ENCODE data around the gene RET.

Gene RET

DNA sequence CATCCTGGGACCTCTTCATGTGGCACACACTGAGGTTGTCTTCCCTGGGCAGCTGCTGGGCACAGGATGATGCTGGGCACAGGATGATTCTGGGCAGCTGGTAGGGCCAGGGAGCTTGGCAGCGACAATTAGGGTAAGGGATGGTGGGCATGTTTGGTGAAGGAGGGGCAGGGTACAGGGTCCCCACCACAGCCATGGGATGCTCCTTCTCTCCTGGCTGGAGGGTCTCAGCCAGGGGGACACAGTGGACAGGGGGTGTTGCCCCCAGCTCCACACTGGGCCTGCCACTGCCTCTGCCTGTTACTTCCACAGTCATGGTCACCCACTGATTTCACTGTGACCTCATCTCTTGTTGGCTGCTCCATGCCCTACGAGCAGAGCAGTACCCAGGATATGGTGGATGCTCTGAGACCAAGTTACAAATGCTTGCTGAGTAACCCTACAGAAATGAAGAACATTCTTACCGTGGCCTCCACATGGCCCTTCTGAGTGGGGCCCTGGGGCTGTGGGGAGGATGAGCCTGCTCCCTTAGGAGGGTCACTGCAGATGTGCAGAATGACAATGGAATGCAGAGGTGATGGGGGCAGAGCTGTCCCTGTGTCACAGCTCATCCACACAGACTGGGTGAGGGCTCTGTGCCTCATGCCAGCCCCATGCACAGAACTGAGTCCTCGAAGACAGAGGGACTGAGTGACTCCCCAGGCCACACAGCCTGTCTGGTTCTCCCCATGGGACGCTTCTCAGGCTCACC, 28.4 kb upstream of the RET start:
- H3K9ac ChIP-seq (ENCODE audit: low read length) = no peak overlapping the region
- no peaks in the 10 kb centered on the region for H3K4me1 ChIP-seq (ENCODE audit: control insufficient read depth, insufficient read depth, low read length)
- H3K36me3 ChIP-seq (ENCODE audit: control insufficient read depth, insufficient read depth, low read length) = no peaks in the 10 kb centered on the region
- H3K4me3 ChIP-seq (ENCODE audit: low read length) = no peak overlapping the region
- H3K27ac ChIP-seq (ENCODE audit: low read depth, low read length) = no peak overlapping the region
- no peaks in the 10 kb centered on the region for H3K27me3 ChIP-seq (ENCODE audit: control insufficient read depth, insufficient read depth, low read length)

DNA sequence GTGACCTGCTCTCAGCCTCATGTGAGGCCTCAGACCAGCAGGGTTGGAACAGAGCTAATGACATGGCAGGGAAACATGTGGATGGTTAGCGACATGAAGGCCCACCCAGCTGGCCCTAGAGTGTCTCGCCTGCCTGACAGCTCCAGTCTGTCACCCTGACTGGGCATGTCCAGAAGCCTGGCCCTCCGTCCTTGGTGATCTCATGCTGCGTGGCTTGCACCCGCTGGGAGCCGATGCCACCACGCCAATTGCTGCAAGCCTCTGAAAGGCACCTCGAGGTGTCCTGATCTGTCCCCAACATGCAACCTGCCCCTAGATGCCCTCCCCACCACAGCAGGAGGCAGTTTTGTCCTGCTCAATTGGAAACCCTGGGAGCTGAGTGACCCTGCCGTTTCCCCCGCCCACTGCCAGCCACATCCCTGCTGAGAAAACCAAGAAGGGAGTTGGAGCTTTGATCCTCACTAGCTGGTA, 27.8 kb upstream of the RET start:
- Histone ChIP-seq H3K27me3 (ENCODE audit: control insufficient read depth, insufficient read depth, low read length) (no peaks in the 10 kb centered on the region), H3K9ac (ENCODE audit: low read length) (no peak overlapping the region), H3K36me3 (ENCODE audit: control insufficient read depth, insufficient read depth, low read length) (no peaks in the 10 kb centered on the region), H3K4me1 (ENCODE audit: control insufficient read depth, insufficient read depth, low read length) (no peaks in the 10 kb centered on the region), H3K4me3 (ENCODE audit: low read length) (no peak overlapping the region), H3K27ac (ENCODE audit: low read depth, low read length) (no peak overlapping the region)

DNA sequence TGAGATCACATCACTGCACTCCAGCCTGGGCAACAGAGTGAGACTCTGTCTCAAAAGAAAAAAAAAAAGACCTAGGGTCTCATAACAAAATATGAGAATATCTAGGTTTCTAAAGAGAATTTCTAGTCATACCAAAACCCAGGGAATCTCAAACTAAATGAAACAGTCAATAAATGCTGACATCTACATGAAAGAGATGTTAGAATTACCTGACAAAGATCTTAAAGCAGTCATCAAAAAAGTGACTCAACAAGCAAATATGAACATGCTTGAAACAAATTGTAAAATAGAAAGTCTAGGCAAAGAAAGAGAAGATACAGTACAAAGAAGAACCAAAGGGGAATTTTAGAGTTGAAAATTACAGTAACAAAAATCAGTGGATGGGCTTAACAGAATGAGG, 26.9 kb upstream of the RET start:
- Histone ChIP-seq H3K9ac (ENCODE audit: low read length) (no peak overlapping the region), H3K27ac (ENCODE audit: low read depth, low read length) (no peak overlapping the region), H3K4me1 (ENCODE audit: control insufficient read depth, insufficient read depth, low read length) (no peaks in the 10 kb centered on the region), H3K36me3 (ENCODE audit: control insufficient read depth, insufficient read depth, low read length) (no peaks in the 10 kb centered on the region), H3K27me3 (ENCODE audit: control insufficient read depth, insufficient read depth, low read length) (no peaks in the 10 kb centered on the region), H3K4me3 (ENCODE audit: low read length) (no peak overlapping the region)

DNA sequence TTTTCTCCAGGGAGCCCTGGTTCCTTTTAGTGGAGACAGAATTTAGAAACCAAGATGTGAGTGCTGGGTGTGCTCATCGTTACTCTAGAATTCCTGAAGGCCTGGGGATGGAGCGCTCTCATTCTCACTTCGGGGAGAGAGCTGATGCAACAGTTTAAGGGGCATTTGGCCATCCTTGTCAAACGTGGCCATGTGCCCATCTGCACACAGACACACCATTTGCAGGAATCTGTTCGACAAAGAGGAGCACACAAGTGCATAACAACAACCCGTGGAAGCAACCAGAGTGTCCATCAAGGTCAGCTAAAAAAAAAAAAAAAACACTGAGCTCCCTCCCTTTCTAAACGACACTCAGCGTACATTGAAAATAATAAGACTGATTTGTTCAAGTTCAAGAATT, 23.0 kb upstream of the RET start:
- Histone ChIP-seq H3K27ac (ENCODE audit: low read depth, low read length) (no peak overlapping the region), H3K4me3 (ENCODE audit: low read length) (no peak overlapping the region), H3K9ac (ENCODE audit: low read length) (no peak overlapping the region), H3K36me3 (ENCODE audit: control insufficient read depth, insufficient read depth, low read length) (no peaks in the 10 kb centered on the region), H3K27me3 (ENCODE audit: control insufficient read depth, insufficient read depth, low read length) (no peaks in the 10 kb centered on the region), H3K4me1 (ENCODE audit: control insufficient read depth, insufficient read depth, low read length) (no peaks in the 10 kb centered on the region)

DNA sequence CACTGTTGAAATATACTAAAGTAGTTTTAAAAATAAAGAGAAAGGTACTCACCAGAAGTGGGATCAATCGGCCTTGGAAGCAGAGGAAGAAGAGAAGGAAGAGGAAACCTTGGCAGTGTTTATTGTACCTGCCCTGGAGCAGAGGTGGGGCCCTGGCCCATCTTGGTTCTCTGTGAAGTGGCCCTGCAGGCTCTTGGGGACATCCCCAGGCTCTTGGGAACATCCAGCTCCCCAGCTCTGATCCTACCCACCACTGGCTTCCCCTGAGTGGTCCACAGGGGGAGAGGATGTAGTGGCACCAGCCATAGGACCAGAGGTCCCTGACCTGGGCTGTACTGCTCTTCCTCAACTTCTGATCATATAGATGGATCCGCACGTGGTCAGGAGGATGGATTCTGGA, 22.3 kb upstream of the RET start:
- no peak overlapping the region for H3K9ac ChIP-seq (ENCODE audit: low read length)
- H3K4me1 ChIP-seq (ENCODE audit: control insufficient read depth, insufficient read depth, low read length) = no peaks in the 10 kb centered on the region
- H3K27me3 ChIP-seq (ENCODE audit: control insufficient read depth, insufficient read depth, low read length) = no peaks in the 10 kb centered on the region
- no peak overlapping the region for H3K4me3 ChIP-seq (ENCODE audit: low read length)
- no peaks in the 10 kb centered on the region for H3K36me3 ChIP-seq (ENCODE audit: control insufficient read depth, insufficient read depth, low read length)
- H3K27ac ChIP-seq (ENCODE audit: low read depth, low read length) = no peak overlapping the region

DNA sequence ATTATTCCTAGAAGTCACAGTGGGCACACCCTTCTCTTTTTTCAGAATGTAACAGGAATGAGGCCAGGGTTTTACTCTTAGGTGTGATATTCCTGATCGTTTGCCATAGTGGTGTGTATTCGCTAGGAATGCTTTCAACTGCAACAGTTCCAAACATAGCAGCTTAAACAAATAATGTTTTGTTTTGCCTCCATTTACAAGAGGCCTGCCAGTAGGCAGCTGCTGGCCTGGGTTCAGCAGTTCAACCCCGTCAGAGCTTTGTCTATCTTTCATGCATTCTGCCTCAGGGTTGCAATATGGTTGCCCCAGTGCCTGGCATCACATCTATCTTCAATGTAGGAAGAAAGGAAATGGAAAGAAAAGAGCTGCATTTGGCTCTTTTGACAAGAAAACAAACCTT, 21.7 kb upstream of the RET start:
- Histone ChIP-seq H3K4me1 (ENCODE audit: control insufficient read depth, insufficient read depth, low read length) (no peaks in the 10 kb centered on the region), H3K27ac (ENCODE audit: low read depth, low read length) (no peak overlapping the region), H3K27me3 (ENCODE audit: control insufficient read depth, insufficient read depth, low read length) (no peaks in the 10 kb centered on the region), H3K36me3 (ENCODE audit: control insufficient read depth, insufficient read depth, low read length) (no peaks in the 10 kb centered on the region), H3K4me3 (ENCODE audit: low read length) (no peak overlapping the region), H3K9ac (ENCODE audit: low read length) (no peak overlapping the region)

DNA sequence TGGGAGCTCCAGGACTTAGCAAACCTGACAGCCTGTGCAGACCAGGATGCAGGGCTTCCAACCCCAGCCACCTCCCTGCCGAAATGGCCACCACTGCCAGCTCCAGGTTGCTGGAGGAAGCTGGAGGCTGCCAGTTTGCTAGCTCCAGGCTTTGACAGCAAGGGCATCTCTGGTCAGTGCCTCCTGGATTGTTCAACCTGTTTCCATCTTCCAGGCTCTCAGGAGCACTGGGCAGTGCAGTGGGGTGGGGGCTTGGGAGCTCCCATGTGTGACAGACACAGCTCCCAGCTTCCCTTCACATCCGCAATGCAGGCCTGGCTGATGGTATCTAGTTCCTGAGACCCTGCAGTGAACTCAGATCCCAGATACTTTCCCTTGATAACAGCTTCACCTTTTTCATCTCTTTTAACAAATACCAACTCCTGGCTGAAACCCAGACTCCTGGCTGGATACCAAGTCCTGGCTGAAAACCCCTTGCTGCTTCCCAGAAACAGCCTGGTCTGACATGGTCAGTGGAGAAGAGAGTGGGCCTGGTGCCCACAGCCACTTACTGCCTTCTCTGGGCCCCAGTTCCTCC, 20.8 kb upstream of the RET start:
- Histone ChIP-seq H3K4me1 (ENCODE audit: control insufficient read depth, insufficient read depth, low read length) (no peaks in the 10 kb centered on the region), H3K27ac (ENCODE audit: low read depth, low read length) (no peak overlapping the region), H3K4me3 (ENCODE audit: low read length) (no peak overlapping the region), H3K27me3 (ENCODE audit: control insufficient read depth, insufficient read depth, low read length) (no peaks in the 10 kb centered on the region), H3K36me3 (ENCODE audit: control insufficient read depth, insufficient read depth, low read length) (no peaks in the 10 kb centered on the region), H3K9ac (ENCODE audit: low read length) (no peak overlapping the region)

DNA sequence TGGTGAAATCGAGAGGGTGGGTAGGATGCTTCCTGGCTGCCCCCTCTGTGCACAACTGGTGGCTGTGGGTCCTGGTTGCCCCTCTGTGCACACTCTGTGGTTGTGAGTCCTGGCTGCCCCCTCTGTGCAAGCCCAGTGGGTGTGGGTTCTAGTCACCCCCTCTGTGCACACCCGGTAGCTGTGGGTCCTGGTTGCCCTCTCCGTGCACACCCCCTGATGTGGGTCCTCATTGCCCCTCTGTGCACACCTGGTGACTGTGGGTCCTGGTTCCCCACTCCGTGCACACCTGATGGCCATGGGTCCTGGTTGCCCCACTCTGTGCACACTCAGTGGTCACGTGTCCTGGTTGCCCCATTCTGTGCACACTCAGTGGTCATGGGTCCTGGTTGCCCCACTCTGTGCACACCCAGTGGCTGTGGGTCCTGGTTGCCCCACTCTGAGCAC, 20.3 kb upstream of the RET start:
- Histone ChIP-seq H3K9ac (ENCODE audit: low read length) (no peak overlapping the region), H3K4me3 (ENCODE audit: low read length) (no peak overlapping the region)

DNA sequence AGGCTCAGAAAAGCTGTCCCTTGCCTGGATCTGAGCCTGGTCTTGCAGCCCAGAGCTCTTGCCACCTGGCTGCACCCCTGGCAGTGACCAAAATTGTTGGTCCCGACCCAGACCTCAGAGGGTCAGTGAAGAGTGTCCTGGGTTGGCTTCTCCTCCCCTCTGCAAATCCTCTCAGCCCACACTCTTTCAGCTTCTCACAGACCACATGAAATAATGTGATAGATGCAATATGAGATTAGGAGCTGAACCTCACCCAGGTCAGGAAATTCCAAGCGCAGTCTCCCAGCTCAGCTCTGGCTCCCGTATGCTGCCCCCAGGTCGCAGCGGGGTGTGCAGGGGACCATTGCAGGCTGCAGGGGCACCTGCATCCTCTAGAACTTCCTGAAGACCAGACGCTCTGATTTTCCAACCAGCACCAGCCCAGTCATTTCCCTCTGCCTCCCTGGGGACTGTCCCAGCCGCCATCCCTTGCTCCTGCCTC, 19.6 kb upstream of the RET start:
- H3K36me3 ChIP-seq (ENCODE audit: control insufficient read depth, insufficient read depth, low read length) = no peaks in the 10 kb centered on the region
- H3K4me3 ChIP-seq (ENCODE audit: low read length) = no peak overlapping the region
- H3K27me3 ChIP-seq (ENCODE audit: control insufficient read depth, insufficient read depth, low read length) = no peaks in the 10 kb centered on the region
- H3K27ac ChIP-seq (ENCODE audit: low read depth, low read length) = no peak overlapping the region
- no peak overlapping the region for H3K9ac ChIP-seq (ENCODE audit: low read length)
- H3K4me1 ChIP-seq (ENCODE audit: control insufficient read depth, insufficient read depth, low read length) = no peaks in the 10 kb centered on the region

More for the DNA sequence above, 20.3 kb upstream of the RET start:
- H3K4me1 ChIP-seq (ENCODE audit: control insufficient read depth, insufficient read depth, low read length) = no peaks in the 10 kb centered on the region
- no peaks in the 10 kb centered on the region for H3K27me3 ChIP-seq (ENCODE audit: control insufficient read depth, insufficient read depth, low read length)
- no peak overlapping the region for H3K27ac ChIP-seq (ENCODE audit: low read depth, low read length)
- no peaks in the 10 kb centered on the region for H3K36me3 ChIP-seq (ENCODE audit: control insufficient read depth, insufficient read depth, low read length)

DNA sequence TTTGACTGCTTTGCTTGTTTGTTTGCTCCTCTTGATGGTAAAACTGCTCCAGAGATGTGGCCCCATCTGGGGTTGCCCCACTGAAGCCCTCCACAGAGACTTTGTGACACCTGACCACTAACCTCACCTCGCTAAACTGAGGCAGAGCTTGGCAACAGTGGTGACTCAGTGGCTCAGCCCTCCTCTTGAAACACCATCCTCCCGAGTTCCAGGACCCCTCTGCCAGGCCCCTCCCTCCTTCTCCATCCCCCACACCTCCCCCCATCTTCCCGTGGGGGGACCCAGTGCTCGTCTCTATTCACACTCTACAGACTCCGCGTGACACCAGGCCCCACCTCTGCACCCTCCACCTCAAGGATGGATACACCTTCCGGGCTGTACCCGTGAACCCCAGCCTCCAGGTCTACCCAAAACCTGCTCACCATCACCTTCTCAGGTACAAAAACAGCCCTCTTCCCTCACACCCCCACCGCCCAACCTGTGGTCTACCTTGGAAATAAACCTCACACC, 19.0 kb upstream of the RET start:
- H3K4me1 ChIP-seq (ENCODE audit: control insufficient read depth, insufficient read depth, low read length) = no peaks in the 10 kb centered on the region
- H3K27ac ChIP-seq (ENCODE audit: low read depth, low read length) = no peak overlapping the region
- no peaks in the 10 kb centered on the region for H3K27me3 ChIP-seq (ENCODE audit: control insufficient read depth, insufficient read depth, low read length)
- no peak overlapping the region for H3K9ac ChIP-seq (ENCODE audit: low read length)
- H3K36me3 ChIP-seq (ENCODE audit: control insufficient read depth, insufficient read depth, low read length) = no peaks in the 10 kb centered on the region
- H3K4me3 ChIP-seq (ENCODE audit: low read length) = no peak overlapping the region

DNA sequence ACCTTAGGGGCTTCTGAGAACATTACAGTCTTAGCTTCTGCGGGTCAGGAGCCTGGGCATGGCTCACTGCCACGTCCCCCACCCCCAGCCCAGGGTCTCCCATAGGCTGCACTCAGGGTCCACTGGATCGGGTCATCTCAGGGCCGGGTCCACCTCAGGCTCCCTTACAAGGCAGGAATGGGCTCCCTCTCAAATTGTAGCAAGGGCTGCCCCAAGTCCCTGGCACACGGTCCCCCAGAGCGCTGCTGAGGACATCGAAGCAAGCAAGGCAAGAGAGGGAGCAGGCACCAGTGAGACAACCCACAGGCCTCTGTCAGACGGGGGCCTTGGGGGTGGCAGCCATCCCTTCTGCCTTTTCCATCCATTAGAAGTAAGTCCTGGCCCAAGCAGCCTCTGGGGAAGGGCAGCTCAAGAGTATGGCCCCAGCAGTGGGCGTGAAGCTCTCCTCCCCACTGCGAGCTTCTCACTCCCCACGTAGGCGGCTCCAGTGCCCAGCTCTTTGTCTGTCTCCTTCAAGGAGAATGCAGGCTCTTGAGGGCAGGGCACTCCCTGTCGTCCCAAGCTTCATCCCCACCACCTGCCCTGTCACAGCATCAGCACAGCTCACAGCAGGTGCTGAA, 18.0 kb upstream of the RET start:
- H3K4me3 ChIP-seq (ENCODE audit: low read length) = no peak overlapping the region
- no peak overlapping the region for H3K9ac ChIP-seq (ENCODE audit: low read length)
- no peaks in the 10 kb centered on the region for H3K4me1 ChIP-seq (ENCODE audit: control insufficient read depth, insufficient read depth, low read length)
- no peaks in the 10 kb centered on the region for H3K27me3 ChIP-seq (ENCODE audit: control insufficient read depth, insufficient read depth, low read length)
- H3K27ac ChIP-seq (ENCODE audit: low read depth, low read length) = no peak overlapping the region
- no peaks in the 10 kb centered on the region for H3K36me3 ChIP-seq (ENCODE audit: control insufficient read depth, insufficient read depth, low read length)

DNA sequence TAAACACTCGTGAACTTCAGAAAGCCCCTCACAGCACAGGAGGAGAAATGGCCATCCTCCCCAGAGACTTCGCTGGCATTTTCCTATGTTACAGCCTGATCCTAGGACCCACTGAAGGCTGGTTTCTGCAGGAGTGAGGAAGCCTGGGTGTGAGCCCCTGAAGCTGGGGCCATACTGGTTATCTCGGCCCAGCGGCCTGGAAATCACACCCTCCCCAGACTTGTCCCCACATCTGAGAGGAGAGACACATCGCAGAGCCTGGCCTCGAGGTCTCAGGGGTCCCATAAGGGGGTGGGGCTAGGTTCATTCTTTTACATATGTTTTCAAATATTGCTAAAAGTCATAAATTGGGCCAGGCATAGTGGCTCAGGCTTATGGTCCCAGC, 17.5 kb upstream of the RET start:
- H3K36me3 ChIP-seq (ENCODE audit: control insufficient read depth, insufficient read depth, low read length) = no peaks in the 10 kb centered on the region
- no peaks in the 10 kb centered on the region for H3K4me1 ChIP-seq (ENCODE audit: control insufficient read depth, insufficient read depth, low read length)
- no peak overlapping the region for H3K9ac ChIP-seq (ENCODE audit: low read length)
- no peak overlapping the region for H3K27ac ChIP-seq (ENCODE audit: low read depth, low read length)
- H3K4me3 ChIP-seq (ENCODE audit: low read length) = no peak overlapping the region
- no peaks in the 10 kb centered on the region for H3K27me3 ChIP-seq (ENCODE audit: control insufficient read depth, insufficient read depth, low read length)
